HG02610 (cell line): ENCODE measurements around the gene CALU.
A peak's percentile ranks its signal among the peaks of the same experiment; 100 is the strongest.

Experiments used
- ATAC-seq: cut with Tn5 transposase; IDR thresholded peaks from one replicate; pipeline ENCODE4 v1.9.1; 2021; ENCODE audit warnings: mild to moderate bottlenecking, moderate library complexity; ENCODE audit not compliant: unreplicated experiment

The CALU gene

DNA sequence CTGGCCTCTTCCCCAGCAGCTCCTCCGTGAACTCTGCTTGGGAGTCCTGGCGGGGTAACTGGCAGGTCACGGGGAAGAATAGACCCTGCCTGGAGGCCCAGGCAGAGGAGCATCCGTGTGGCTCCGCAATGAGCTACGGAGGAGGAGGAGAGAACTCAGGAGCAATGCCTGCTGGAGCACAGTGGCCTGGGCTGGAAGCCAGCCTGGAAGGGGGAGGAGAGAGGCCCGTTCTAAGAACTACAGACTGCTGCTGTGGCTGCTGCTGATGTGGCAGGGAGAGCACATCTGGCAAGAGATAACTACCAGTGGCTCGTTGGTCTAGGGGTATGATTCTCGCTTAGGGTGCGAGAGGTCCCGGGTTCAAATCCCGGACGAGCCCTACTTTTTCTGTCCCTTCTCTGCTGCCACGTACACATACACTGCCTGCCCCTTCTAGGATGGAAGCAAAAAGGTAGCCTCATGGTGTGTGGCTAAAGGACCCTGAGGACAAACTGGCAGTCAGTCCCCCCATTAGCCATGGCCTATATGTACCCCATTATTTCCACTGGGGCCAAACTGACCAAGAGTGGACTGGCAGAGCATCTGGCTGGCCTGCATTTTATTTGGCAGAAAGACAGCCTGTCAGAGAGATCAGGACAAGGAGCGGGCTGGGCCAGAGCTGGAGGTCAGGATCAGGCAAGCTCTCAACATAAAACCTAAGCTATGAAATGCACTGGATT, 44.1 kb downstream of the CALU start:
- no peak for ATAC-seq

DNA sequence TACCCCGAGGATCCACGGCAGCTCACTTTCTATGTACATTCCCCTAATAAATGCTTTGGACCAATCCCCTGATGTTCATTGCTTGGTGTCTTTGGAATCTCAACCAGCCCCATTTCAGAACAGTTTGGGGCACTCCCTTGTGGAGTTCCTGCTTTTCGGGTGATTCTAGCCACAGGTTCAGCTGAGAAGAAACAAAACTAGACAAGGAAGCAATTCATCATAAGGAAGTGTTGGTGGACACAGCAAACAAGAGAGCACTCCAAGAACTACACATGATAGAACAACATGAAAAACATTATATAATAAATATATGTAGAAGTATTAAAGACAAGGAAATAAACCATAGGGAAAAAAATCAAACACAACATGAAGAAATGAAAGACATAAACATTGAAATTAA, 46.6 kb downstream of the CALU start:
- ATAC-seq: no peak

DNA sequence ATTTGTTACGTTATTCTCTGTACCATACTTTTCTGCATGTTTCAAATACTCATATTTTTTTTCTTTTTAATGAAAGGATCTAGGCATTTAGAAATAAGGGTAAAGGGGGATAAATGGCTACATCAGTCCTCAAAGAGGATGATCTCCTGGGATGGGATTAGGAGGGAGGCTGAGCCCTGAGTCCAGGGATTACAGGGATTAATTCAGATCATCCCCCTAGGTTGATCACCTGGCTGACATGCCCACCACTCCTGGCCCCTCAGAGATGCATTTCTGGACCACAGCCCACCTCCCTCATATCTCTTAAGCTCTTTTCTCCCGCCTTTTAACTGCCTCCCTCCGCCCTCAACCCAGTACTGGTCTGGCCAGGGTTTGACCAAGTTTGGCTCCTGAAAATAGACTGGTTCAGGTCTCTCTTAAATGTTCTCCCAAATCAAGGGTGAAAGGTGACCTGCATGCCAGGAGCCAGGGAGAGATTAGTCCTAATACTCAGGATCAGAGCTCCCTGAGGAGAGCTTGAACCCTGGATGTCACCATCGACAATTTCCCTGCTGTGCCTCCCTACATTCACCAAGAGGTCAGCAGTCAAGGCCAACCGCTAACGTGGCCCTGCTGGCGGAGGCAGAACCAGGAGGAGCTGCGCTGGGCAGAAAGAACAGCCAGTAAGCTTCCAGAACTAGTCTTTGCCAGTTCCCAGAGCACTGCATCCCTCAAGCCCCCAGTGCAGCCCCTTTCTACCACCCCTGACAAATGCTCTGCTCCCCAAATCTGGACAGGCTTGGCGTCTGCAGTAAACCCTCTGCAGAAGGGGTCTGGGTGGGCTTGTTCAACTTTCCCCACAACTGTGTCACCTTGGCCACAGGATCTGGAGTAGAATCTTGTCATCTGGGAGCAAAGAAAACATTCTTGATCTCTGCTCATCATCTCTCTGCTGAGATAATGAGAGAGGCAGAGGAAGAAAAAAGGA, 49.6 kb downstream of the CALU start:
- ATAC-seq: no peak

DNA sequence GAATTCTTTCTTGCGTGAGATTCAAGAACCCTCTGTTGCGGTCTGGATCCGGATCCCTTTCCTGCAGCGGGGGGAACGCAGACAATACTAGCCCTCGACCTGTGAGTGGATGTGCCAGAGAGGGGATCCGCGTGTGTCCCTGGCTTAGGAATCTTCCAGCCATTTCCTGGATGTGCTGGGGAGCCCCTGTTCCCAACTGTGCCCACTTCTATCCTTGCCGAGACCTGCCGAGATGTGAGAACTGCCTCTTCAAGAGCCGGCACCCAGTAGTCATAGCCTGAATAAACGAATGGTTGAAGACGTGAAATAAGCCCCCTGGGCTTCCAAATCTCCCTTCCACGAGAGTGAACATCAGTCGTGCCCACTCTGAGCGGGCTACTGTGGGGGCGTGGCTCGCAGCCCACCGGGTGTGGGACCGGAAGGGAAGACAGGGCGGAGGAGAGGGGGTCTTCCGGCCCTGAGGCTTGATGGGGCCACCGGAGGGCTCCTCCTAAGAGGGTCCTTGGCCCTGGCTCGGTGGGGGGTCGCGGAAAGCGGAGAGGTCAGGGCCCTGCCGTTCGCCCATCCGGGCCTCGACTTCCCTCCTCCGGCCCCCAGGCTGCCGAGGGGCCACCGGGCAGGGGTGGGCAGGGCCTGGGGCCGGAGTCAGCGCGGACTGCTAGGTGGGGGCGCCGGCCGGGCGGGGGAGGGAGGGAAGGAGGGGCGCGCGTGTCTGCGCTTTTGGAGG, 51.3 kb downstream of the CALU start:
- peak; percentile 7 for ATAC-seq

DNA sequence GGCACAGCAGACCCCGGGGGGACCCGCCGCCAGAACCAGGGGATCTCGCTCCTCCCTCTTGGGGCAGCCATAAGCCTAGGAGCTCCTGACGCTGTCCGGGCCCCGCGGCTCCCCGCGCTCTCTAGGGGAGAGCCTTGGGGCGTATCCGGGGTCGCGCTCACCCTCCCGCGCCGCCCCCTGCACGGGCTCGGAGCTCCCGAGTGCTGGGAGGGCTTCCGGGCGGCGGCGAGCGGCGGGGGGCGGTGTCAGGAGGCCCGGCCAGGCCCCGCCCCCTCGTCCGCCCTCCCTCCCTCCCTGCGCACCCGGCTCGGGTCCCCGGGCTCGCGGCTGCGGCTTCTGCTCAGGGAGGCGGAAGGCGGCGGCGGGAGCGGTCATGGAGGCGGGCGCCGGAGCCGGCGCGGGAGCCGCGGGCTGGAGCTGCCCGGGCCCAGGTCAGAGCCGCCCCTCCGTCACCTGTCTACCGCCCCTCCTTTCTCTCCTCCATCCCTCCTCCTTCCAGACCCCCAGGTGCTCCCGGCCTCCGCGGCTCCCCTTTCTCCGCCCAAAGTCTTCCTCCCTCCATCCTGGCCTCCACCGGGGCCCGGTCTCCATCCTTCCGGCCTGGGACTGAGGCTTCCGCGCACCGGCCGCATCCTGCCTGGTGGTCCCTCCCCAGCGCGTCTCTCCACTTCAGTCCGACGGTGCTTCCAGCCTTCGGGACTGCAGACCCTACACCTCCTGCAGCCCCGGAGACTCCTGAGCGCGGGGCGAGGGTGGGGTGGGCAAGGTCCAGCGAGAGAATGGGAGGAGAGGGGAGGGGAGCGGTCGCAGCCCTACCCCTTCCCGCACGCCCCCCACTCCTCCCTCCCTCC, 52.2 kb downstream of the CALU start, which contains the start of gene CCDC136:
Gene CCDC136, plus strand, starts transcription at position 848 of the 851 bp plus-strand sequence. CDS start 444 bp downstream, outside the sequence.
- ATAC-seq: peak; percentile 76

DNA sequence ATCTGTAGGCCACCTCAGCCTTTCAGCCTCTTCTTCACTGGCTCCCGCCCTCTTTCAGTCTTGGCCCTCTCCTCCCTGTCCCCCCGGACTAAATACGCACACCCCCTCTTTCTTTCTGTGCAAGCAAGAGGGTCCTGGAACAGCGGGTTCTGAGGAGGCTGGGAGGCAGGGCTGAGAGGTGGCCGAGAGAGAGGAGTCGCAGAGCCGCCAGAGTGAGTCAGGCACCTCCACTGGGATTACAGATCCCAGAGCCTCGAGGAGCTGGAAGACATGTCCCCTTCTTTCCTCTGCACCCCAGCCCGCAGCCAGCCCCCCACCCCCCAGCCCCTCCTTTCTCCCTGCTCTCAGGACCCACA, 52.8 kb downstream of the CALU start:
- ATAC-seq: no peak

DNA sequence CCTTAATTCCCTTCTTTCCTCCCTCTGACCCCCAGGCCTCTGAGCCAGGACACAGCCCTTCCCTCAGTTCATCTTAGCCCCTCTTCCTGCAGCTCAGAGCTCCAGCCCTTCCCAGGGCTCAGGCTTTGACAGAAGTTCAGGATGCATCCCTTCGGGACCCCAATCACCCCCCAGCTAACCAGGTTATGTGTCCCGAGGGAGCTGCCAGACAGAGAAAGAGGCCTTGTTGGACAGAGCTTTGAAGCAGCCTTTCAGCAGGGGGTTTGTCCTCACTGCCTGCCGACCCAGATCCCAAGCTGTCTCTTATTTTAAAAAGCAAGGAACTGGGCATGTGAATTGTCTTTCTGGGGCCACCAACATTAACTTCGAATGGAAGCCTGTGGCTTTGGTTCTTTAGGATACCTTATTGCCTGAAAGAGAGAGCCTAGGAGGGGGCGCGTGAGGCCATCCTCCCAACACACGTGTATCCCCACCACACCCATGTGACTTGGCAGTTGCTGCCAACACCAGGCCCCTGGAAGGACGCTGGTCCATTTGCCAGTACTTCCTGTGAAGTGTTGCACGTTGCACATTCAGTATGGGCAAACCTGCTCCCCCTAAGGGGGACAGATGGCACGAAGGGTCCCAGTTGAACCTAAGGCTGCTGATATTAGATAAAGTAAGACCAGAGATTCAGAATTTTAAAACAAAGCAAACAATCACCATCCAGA, 53.5 kb downstream of the CALU start:
- no peak for ATAC-seq

DNA sequence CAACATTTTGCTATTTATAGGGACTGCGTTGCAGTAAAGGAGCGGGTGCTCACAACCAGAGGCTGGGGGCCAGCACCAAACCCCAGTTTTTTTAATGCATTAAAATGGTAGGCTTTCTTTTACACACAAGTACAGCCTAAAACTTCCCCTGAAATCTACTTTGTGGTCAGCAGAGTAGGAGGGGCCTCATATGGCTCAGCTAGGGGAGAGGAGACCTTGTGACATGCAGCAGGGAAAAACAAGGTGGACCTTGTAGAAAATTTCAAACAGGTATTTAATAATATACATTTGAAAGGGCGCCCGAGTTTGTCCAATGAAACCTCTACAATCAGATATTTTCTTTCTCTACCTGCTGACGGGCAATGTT, 54.0 kb downstream of the CALU start:
- no peak for ATAC-seq

DNA sequence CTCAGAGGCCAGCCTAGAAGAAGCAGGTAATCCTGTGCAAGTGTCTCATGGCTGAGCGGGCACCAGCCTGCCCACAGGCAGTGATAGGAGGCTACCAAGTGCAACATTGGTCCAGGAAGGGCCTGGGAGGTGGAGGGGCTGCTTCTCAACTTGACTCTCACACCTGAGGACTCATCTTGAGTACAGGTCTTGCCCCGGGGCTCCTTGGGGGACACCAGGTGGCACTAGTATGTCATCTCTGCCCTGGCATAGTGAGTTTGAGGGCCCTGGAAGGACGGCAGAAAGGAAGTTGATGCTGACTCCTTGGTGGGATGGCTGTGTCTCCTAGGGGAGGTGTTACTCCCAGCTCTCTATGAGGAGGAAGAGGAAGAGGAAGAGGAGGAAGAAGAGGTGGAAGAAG, 54.9 kb downstream of the CALU start:
- ATAC-seq: no peak

DNA sequence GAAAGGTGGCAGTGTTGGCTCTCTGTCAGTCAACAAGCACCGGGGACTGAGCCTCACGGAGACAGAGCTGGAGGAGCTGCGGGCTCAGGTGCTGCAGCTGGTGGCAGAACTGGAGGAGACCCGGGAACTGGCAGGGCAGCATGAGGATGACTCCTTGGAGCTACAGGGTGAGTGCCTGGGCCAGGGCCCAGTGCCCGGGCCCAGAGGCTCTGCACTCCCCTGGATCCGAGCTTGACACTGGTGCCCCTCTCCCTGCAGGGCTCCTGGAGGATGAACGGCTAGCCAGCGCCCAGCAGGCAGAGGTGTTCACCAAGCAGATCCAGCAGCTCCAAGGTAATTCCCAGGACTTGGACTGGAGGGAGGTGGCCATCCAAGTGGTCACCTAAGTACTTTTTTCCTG, 55.3 kb downstream of the CALU start:
- no peak for ATAC-seq

DNA sequence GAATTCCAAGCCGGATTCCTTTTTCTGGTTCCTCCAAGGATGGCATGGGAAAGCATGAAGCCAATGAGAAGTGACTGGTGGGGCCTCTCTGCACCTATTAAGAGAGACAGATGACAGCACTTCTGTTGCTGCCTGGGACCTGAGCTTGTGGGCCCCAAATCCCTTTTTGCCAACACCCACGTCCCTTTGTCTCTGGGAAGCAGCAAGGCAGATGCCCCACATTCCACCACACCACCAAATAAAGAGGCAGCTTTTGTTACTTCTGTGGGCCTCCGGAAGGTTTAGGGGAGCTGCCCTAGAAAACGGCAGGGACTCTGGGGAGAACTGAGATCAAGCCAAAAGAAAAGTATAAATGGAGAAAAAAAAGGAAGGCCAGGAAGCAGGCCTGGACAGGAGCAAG, 56.0 kb downstream of the CALU start:
- ATAC-seq: no peak

DNA sequence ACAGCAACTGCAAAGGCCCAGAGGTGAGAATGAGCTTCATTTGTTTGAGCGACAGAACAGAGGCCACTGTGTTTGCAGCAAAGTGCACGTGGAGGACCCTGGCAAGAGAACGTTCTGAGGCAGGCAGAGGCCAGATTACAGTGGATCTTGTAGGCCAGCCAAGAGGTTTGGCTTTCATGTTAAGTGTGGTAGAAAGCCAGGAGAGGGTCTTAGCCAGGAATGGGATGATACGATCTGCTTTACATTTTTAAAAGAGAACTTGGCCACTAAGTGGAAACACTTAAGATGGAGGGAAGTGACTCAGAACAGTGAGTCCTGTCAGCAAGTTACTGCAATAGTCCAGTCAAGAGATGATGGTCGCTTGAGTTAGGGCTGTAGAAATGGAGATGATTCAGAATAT, 57.2 kb downstream of the CALU start:
- ATAC-seq: no peak

DNA sequence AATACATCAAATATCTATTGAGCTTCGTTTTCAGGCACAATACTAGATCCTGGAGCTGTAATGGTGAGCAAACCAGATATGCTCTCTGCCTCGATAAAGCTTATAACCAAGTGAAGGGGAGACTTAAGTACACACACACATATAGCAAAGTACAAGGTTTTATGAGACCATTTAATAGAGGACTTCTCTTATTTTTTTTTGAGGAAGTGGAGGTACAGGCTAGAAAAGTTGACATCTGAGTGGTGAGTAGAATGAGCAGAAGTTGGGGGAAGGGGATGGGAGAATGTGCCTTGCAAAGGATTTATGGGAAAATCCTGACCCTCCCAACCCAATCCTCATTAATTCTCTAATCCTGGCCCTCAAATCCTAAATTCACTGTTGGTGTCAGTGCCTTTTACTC, 60.3 kb downstream of the CALU start:
- ATAC-seq: no peak

DNA sequence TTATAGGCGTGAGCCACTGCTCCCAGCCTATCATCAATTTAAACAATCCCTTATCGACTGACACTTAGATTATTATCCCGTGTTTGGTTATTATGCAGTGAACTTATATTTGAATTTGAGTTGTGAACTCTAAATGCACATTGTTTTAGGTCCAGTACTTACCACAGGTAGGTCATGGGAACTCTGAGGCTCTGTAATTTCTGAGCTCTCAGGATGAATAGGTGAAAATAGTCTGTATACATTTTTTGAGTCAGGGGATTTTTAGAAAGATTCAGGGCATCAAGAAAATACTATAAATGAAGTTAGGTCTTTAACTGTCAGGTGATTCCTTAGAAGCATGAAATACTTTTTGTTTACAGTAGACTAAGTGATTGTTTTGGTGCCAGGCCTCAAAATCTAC, 61.4 kb downstream of the CALU start:
- peak; percentile 65 for ATAC-seq

DNA sequence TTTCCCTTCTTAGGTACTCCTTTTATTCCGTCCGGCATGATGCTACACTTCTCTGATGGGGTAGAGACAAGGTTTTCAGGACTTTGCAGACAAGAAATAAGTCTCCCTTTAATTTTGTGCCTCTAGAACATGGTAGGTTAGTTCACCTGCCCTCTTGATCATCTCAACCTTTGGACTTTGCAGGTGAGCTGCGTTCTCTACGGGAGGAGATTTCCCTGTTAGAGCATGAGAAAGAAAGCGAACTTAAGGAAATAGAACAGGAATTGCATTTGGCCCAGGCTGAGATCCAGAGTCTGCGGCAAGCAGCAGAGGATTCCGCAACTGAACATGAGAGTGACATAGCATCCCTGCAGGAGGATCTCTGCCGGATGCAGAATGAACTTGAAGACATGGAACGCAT, 61.8 kb downstream of the CALU start:
- no peak for ATAC-seq

DNA sequence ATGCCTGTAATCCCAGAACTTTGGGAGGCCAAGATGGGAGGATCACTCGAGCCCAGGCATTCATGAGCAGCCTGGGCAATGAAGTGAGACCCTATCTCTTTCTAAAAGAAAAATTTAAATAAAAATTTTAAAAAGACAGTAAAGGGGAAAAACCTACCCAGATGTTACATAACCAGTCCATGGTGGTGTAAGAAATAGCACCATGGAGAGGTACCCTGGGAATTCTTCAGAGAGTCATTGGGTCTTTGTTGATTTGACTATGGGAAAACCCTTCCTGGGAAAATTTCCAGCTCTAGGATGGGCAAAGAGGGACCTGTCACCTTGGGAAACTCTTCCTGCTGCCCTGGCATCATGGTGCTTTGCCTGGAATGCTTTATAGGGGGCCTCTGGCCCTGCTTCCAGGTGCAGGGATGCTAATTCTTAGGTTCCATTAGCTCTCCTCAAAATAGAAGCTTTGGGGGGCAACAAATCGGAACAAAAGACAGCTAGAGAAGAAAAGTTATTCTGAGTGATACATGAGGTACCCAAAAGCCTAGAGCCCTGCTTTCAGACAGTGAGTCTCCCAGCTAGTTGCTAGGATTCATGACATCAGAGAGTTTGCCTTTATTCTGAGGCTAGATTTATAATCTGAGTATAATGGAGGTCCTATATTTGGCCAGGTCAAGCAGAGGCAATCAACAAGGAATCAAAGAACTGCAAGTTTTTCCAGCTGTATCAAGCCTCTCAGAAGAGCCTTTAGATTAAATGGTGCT, 62.7 kb downstream of the CALU start:
- no peak for ATAC-seq

DNA sequence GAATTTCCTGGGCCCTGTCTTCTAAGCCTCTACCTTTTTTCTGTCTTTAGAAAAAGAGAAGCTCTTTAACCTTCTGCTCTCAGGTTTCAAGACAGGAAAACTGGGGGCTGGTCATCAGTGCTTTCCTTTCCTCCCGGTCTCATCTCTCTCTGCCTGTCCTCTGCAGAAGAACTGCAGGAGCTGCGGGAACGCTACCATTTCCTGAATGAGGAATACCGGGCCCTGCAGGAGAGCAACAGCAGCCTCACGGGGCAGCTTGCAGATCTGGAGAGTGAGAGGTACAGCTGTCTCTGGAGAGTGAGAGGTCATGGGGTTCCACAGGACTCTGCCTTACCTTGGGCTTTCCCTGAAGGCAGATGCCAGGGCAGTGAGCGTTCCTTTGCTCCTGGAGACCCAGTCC, 65.3 kb downstream of the CALU start:
- ATAC-seq: no peak

DNA sequence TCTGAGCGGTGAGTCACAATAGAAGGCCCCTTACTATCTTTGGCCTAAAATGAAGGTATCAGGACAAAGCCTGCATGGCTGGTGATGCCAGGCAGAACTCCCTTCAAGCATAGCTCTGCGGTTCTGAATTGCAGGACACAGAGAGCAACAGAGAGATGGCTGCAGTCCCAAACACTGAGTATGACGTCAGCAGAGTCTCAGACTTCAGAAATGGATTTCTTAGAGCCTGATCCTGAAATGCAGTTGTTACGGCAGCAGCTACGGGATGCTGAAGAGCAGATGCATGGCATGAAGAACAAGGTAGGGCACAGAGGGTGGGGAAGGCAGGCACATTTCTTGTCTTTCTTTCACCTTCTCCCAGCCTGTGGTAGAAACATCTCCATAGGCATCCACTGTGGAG, 66.1 kb downstream of the CALU start:
- no peak for ATAC-seq

DNA sequence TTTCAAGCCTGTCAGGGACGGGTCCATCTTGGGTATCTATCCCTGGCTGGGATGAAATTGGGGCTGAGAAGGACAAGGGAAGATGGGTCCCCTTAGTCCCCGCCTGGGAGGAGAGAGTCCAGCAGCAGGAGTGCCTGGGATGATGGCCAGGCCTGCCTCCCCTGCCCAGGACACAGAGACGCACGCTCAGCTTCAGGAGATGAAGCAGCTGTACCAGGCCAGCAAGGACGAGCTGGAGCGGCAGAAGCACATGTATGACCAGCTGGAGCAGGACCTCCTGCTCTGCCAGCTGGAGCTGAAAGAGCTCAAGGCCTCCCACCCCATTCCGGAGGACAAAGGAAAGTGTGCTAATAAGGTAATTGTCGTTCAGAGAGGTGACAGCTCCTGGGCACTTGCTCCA, 68.0 kb downstream of the CALU start:
- no peak for ATAC-seq
